Uterus (tissue), 4 donors: ENCODE results near the gene NDUFS3. TPM values are rescaled to one million over a fixed set of nuclear protein-coding genes. Genes with fewer than 3 reads are reported as not detected.
A peak's percentile ranks its signal among the peaks of the same experiment; 100 is the strongest.

Experiments
- DNase-seq, 2 donors: peaks; one replicate each; pipeline ENCODE4 v3.0.0-alpha.2; 2019 to 2020
- H3K27ac ChIP-seq, 2 donors: fragments of 200-600 bp; sonication (generic); 1 replicate in 1 of 2; 2 replicates in 1 of 2; pipeline ENCODE4 v1.5.1; 2016 to 2018
- H3K27me3 ChIP-seq, 2 donors: fragments of 200-600 bp; sonication (generic); one replicate each; pipeline ENCODE4 v1.5.1; 2018 to 2019; ENCODE audit warnings: control low read depth in 1 of 2
- H3K36me3 ChIP-seq, 2 donors: fragments of 200-600 bp; sonication (generic); one replicate each; pipeline ENCODE4 v1.5.1; 2019; ENCODE audit warnings: control low read depth in 1 of 2
- H3K4me1 ChIP-seq, 2 donors: fragments of 200-600 bp; sonication (generic); one replicate each; pipeline ENCODE4 v1.5.1; 2018 to 2019; ENCODE audit warnings: control low read depth in 1 of 2
- H3K4me3 ChIP-seq, 2 donors: fragments of 200-600 bp; sonication (generic); 1 replicate in 1 of 2; 2 replicates in 1 of 2; pipeline ENCODE4 v1.5.1; 2018 to 2019; ENCODE audit warnings: mild to moderate bottlenecking in 1 of 2
- H3K9me3 ChIP-seq, 2 donors: fragments of 200-600 bp; sonication (generic); one replicate each; pipeline ENCODE4 v1.5.1; 2019; ENCODE audit warnings: control low read depth in 1 of 2
- POLR2A ChIP-seq, 2 donors: fragments of 450-650 bp; IDR thresholded peaks; one replicate each; pipeline ENCODE4 v1.6.1; 2016; ENCODE audit warnings: antibody characterized with exemption in 2 of 2, mild to moderate bottlenecking in 1 of 2, moderate library complexity in 1 of 2
- intact Hi-C: fragments of 100-400 bp; cut with DNase I; formaldehyde crosslinking; loops from one replicate; pipeline ENCODE4 v1.15.1; 2023; ENCODE audit warnings: low total_unique reads
- total RNA-seq, 4 donors: library from RNA; depleted of rRNA in 3 of 4; stranded (reverse); fragments of >200 nt in 3 of 4; gene quantifications; one replicate each; pipeline versions ENCODE4 v1.1.0 to v1.2.4, GENCODE V29; 2014 to 2023
- TF ChIP-seq, protein P1 (sequence below), 4 experiments: fragments of 200-600 bp in 2 of 4; fragments of 450-650 bp in 2 of 4; sonication (generic) in 2 of 4; IDR thresholded peaks; one replicate each; pipeline ENCODE4 v1.5.1; 2016 to 2019; ENCODE audit warnings: antibody characterized with exemption in 4 of 4, mild to moderate bottlenecking in 2 of 4, moderate library complexity in 1 of 4
- donor health status: DM: yes; HTN: yes; CAD: no.

NDUFS3 gene
- total RNA-seq, 4 donors from 2014 or later = 59.2 to 67.6 (median 62.5) TPM

DNA sequence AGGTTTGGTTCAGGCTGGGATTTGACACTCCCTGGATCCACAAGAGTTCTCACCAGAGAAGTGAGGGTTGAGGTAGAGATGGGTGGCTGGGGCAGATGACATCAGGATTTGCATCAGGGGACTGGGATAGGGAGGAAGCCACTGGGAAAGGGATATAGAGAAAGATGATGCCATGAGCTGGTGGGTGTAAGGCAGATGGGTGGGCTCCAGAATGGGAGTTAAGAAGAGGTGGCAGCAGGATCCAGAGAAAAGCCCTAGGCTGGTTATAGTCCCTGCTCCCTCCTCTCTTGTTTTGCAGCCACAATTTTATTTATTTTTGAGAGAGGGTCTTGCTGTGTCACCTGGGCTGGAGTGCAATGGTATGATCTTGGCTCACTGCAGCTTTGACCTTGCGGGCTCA lies 17.1 kb downstream of the NDUFS3 start:
- H3K4me1 ChIP-seq = peaks cover 0 to 12% of the 10 kb centered on the region in 2 donors
- no peak overlapping the region for H3K27ac ChIP-seq
- no peak for DNase-seq
- no peak for TF ChIP-seq POLR2A (IDR thresholded peaks at IDR 0.05)
- TF ChIP-seq, protein P1, sequence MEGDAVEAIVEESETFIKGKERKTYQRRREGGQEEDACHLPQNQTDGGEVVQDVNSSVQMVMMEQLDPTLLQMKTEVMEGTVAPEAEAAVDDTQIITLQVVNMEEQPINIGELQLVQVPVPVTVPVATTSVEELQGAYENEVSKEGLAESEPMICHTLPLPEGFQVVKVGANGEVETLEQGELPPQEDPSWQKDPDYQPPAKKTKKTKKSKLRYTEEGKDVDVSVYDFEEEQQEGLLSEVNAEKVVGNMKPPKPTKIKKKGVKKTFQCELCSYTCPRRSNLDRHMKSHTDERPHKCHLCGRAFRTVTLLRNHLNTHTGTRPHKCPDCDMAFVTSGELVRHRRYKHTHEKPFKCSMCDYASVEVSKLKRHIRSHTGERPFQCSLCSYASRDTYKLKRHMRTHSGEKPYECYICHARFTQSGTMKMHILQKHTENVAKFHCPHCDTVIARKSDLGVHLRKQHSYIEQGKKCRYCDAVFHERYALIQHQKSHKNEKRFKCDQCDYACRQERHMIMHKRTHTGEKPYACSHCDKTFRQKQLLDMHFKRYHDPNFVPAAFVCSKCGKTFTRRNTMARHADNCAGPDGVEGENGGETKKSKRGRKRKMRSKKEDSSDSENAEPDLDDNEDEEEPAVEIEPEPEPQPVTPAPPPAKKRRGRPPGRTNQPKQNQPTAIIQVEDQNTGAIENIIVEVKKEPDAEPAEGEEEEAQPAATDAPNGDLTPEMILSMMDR (IDR thresholded peaks at IDR 0.05) = no peak
- no peak overlapping the region for H3K4me3 ChIP-seq
- H3K36me3 ChIP-seq = no peaks in the 10 kb centered on the region
- intact Hi-C loops = no loop called here
- H3K9me3 ChIP-seq = no peaks in the 10 kb centered on the region
- H3K27me3 ChIP-seq = no peaks in the 10 kb centered on the region

DNA sequence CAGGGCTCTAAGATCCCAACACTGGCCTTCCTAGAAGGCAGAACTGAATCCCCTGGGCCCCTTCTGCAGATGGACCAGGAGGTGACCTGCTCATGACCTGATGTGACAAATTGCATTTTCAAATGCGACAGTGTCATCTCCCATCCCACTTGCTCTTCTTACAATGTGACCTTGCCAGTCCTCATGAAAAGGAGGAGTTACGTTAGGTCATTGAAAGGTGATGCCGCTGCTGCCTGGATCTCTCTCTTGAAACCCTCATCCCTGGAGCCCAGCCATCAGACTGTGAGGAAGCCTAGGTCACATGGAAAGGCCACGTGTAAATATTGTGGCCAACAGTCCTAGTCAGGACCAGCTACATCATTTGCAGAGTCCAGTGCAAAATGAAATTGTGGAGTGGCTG lies 21.0 kb downstream of the NDUFS3 start:
- no peaks in the 10 kb centered on the region for H3K4me1 ChIP-seq
- no peak overlapping the region for H3K4me3 ChIP-seq
- DNase-seq = no peak
- H3K36me3 ChIP-seq = no peaks in the 10 kb centered on the region
- TF ChIP-seq, protein P1 (IDR thresholded peaks at IDR 0.05) = no peak
- no peak for TF ChIP-seq POLR2A (IDR thresholded peaks at IDR 0.05)
- no peaks in the 10 kb centered on the region for H3K9me3 ChIP-seq
- intact Hi-C loops = no loop called here
- H3K27ac ChIP-seq = no peak overlapping the region
- no peaks in the 10 kb centered on the region for H3K27me3 ChIP-seq

DNA sequence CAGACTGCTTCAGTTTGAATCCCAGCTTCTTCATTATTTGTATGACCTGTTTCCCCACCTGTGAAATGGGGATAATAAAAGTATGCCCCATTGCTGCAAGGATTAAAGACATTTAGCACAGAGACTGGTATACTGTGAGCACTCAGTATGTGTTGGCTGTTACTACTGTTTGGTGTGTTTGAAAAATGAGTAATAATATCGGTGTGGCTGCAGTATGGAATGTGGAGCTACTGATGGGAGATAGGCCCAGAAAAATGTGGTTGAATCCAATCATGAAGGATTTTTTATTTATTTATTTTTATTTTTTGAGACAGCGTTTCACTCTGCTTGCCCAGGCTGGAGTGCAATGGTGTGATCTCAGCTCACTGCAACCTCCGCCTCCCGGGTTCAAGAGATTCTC lies 24.4 kb downstream of the NDUFS3 start:
- TF ChIP-seq POLR2A (IDR thresholded peaks at IDR 0.05) = no peak
- DNase-seq = no peak
- intact Hi-C loops = no loop called here

DNA sequence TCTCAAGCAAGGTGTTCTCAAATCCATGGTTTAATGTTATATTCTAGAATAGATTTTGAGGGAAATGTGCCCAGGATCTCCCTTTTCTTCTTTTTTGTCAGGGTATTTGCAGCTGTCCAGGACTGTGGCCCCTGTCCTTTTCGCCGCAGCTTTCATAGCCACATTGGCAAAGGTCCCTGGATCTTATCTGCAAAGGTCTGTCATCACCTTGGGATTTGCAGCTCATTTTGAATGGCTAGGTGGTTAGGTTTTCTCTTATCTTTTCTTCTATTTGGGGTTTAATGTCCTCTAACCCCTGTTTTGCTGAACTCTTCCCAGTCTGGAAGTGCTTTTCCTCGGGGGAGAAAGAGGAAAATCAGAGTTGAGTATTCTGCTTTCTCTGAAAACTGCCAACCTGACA lies 27.0 kb downstream of the NDUFS3 start:
- intact Hi-C loops = no loop called here
- no peak overlapping the region for H3K27ac ChIP-seq

More for the DNA sequence above, 24.4 kb downstream of the NDUFS3 start:
- Histone ChIP-seq H3K4me3 (no peak overlapping the region), H3K27me3 (no peaks in the 10 kb centered on the region), H3K4me1 (no peaks in the 10 kb centered on the region), H3K9me3 (no peaks in the 10 kb centered on the region), H3K27ac (no peak overlapping the region), H3K36me3 (no peaks in the 10 kb centered on the region)

DNA sequence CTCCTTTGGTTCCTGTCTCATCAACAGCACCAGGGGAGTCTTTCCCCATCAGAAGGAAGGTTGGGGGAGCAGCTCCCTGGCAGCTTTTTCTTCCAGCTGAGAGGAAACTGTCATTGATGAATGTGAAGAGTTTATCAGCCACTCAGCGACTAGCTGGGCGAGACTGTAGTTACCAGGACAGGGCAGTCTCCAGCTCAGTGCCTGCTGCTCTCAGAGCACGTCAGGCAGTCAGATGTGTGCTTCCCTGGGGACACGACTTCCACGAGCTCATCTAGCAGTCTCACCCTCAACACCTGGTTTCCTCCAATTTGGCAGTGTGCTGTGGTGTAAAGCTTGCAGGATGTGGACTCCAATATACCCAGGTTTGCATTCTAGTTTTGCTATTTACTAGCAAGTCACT lies 27.9 kb downstream of the NDUFS3 start:
- Histone ChIP-seq H3K4me3 (no peak overlapping the region), H3K27me3 (no peaks in the 10 kb centered on the region), H3K4me1 (no peaks in the 10 kb centered on the region), H3K9me3 (no peaks in the 10 kb centered on the region), H3K36me3 (no peaks in the 10 kb centered on the region), H3K27ac (peak overlapping the region; percentile 22 to 35)
- no peak for TF ChIP-seq POLR2A (IDR thresholded peaks at IDR 0.05)
- TF ChIP-seq, protein P1 (IDR thresholded peaks at IDR 0.05) = no peak
- no peak for DNase-seq
- intact Hi-C loops = no loop called here

More for the DNA sequence above, 27.0 kb downstream of the NDUFS3 start:
- H3K27me3 ChIP-seq = no peaks in the 10 kb centered on the region
- no peaks in the 10 kb centered on the region for H3K4me1 ChIP-seq
- TF ChIP-seq POLR2A (IDR thresholded peaks at IDR 0.05) = no peak
- TF ChIP-seq, protein P1 (IDR thresholded peaks at IDR 0.05) = no peak
- no peak overlapping the region for H3K4me3 ChIP-seq
- DNase-seq = no peak
- H3K9me3 ChIP-seq = no peaks in the 10 kb centered on the region
- H3K36me3 ChIP-seq = no peaks in the 10 kb centered on the region

DNA sequence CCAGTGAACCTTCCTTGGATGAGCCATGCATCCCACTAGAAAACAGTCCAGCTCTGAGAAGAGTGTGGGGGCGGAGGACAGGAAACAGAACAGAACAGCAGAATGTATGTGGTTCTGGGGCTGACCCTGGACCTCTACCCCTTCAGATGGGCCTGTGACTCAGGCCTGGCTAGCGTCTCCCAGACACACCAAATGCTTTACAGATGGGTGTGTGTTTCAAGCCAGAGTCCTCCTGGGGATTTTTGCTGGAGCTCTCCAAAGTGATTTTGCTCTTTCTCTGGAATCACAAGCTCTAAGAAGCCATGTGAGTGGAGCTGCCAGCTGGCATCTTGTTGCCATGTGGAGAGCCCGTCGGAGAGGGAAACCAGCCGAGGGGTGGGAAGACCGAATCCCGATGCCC lies 28.5 kb downstream of the NDUFS3 start:
- intact Hi-C loops = no loop called here
- peak overlapping the region in 1 of 2 donors; percentile 22 for H3K27ac ChIP-seq
- DNase-seq = peak; percentile 69 to 72

More for the DNA sequence above, 28.5 kb downstream of the NDUFS3 start:
- H3K27me3 ChIP-seq = no peaks in the 10 kb centered on the region
- no peak overlapping the region for H3K4me3 ChIP-seq
- no peaks in the 10 kb centered on the region for H3K4me1 ChIP-seq
- no peaks in the 10 kb centered on the region for H3K9me3 ChIP-seq
- no peaks in the 10 kb centered on the region for H3K36me3 ChIP-seq
- TF ChIP-seq POLR2A (IDR thresholded peaks at IDR 0.05) = no peak
- TF ChIP-seq, protein P1 (IDR thresholded peaks at IDR 0.05) = no peak
